Tibial nerve (tissue), 4 donors: Measurements from ENCODE around the gene TSPAN32.

ENCODE experiments used
- CTCF ChIP-seq, 5 experiments: fragments of 200-600 bp in 3 of 5; fragments of 450-650 bp in 2 of 5; sonication (generic) in 3 of 5; IDR thresholded peaks; one replicate each; pipeline ENCODE4 v1.5.1; 2016 to 2019; ENCODE audit warnings: antibody characterized with exemption in 5 of 5, mild to moderate bottlenecking in 3 of 5, moderate library complexity in 2 of 5
- EP300 ChIP-seq, 2 donors: sonication (generic); formaldehyde crosslinking; IDR thresholded peaks; one replicate each; pipeline ENCODE4 v1.6.1; 2017; ENCODE audit warnings: antibody characterized with exemption in 2 of 2, mild to moderate bottlenecking in 1 of 2
- POLR2A ChIP-seq, 2 donors: fragments of 450-650 bp; IDR thresholded peaks; one replicate each; pipeline ENCODE4 v1.6.1; 2017; ENCODE audit warnings: antibody characterized with exemption in 2 of 2, mild to moderate bottlenecking in 2 of 2, moderate library complexity in 2 of 2

- TF ChIP-seq CTCF (IDR thresholded peaks at IDR 0.05) (no peak), POLR2A (IDR thresholded peaks at IDR 0.05) (no peak), EP300 (IDR thresholded peaks at IDR 0.05) (no peak)
Measured at GRCh38 chr11:2260491-2261364, 41.1 kb upstream of the TSPAN32 start.
